BJ (cell line): ENCODE measurements around the gene HSP90AA1. TPM values are rescaled to one million over a fixed set of nuclear protein-coding genes. Genes with fewer than 3 reads are reported as not detected.
"Not testable (repeated sequence)": the region's sequence is repeated elsewhere in the genome, so short reads cannot be mapped to it uniquely, and the experiment has no call there.

Experiments
- CTCF ChIA-PET: fragments of 350-600 bp; formaldehyde crosslinking; extraction: SDS; loops from one replicate; lab custom pipeline; 2021; ENCODE audit warnings: antibody characterized with exemption, inconsistent platforms; lab: Yijun Ruan, JAX
- POLR2A ChIA-PET: fragments of 300-600 bp; sonication (Branson Sonifier 250); formaldehyde crosslinking; extraction: SDS; loops from one replicate; lab custom pipeline; 2021; ENCODE audit warnings: antibody characterized with exemption; lab: Charles Lee
- DNase-seq: peaks from one replicate; pipeline ENCODE4 v3.0.0-alpha.2; 2011; ENCODE audit warnings: low read depth
- H3K27me3 ChIP-seq: 2 replicates; pipeline ENCODE4 v1.6.0; 2011; ENCODE audit warnings: low read length; ENCODE audit not compliant: control insufficient read depth, insufficient read depth
- H3K36me3 ChIP-seq: 2 replicates; pipeline ENCODE4 v1.5.1; 2011; ENCODE audit warnings: low read length; ENCODE audit not compliant: control insufficient read depth, insufficient read depth
- H3K4me3 ChIP-seq: 2 replicates; pipeline ENCODE4 v1.5.1; 2011; ENCODE audit warnings: low read depth, mild to moderate bottlenecking, control low read depth, low read length
- polyA plus RNA-seq: library from polyadenylated mRNA; depleted of rRNA; stranded (reverse); fragments of >200 nt; gene quantifications from 2 replicates; pipeline ENCODE4 v1.2.3, GENCODE V29; 2011
- TF ChIP-seq, protein P1 (sequence below): IDR thresholded peaks from 2 replicates; pipeline ENCODE4 v1.5.1; 2011; ENCODE audit warnings: low read depth, mild to moderate bottlenecking, control low read depth, inconsistent platforms, low read length, moderate library complexity; ENCODE audit not compliant: insufficient read depth

Gene HSP90AA1
- polyA plus RNA-seq, 1 experiment: 222 TPM

DNA sequence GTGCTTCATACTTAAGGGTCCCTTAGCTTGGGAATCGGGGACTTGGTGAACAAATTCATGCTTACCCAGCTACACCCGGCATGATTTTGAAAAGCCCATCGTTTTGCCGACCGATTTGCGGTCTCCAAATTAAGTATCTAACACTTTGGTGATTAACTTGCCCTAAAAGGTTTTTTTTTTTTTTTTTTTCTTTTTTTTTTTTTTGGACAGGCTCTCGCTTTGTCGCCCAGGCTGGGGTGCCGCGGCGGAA is 843 bp upstream of the HSP90AA1 start:
- peak overlapping the region; percentile 56 for H3K4me3 ChIP-seq
- TF ChIP-seq, protein P1, sequence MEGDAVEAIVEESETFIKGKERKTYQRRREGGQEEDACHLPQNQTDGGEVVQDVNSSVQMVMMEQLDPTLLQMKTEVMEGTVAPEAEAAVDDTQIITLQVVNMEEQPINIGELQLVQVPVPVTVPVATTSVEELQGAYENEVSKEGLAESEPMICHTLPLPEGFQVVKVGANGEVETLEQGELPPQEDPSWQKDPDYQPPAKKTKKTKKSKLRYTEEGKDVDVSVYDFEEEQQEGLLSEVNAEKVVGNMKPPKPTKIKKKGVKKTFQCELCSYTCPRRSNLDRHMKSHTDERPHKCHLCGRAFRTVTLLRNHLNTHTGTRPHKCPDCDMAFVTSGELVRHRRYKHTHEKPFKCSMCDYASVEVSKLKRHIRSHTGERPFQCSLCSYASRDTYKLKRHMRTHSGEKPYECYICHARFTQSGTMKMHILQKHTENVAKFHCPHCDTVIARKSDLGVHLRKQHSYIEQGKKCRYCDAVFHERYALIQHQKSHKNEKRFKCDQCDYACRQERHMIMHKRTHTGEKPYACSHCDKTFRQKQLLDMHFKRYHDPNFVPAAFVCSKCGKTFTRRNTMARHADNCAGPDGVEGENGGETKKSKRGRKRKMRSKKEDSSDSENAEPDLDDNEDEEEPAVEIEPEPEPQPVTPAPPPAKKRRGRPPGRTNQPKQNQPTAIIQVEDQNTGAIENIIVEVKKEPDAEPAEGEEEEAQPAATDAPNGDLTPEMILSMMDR: no peak
- CTCF ChIA-PET: interaction anchor here (1.0 to 1.6 kb wide), 2 partner anchors 9 to 122 kb away, joined by 3 to 8 read pairs; no protein-coding TSS in a partner anchor
- no peaks in the 10 kb centered on the region for H3K27me3 ChIP-seq
- H3K36me3 ChIP-seq: peaks cover 6% of the 10 kb centered on the region
- POLR2A ChIA-PET: interaction anchor here (0.7 kb wide), 1 partner anchor 1148 kb away, joined by 19 read pairs; no protein-coding TSS in a partner anchor
- DNase-seq: no peak

DNA sequence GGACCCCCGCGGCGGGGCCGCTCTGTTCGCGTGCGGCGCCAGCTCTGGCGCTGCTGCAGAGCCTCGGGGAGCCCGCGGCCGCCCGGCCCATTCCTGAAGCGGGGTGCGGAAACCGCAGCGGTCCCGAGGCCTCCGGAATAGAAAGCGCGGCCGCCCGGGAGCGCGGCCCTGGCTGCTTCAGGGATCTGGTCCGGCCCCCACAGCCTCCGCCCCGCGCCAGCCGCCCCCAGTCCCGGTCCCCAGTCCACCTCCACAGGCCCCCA is 204 bp downstream of the HSP90AA1 start:
- no peak for DNase-seq
- TF ChIP-seq, protein P1: no peak
- POLR2A ChIA-PET: no interaction called here
- CTCF ChIA-PET: interaction anchor here (1.5 kb wide), 1 partner anchor 125 kb away, joined by 4 read pairs; no protein-coding TSS in a partner anchor
- Histone ChIP-seq H3K4me3 (peak overlapping the region; percentile 83), H3K36me3 (peaks cover 6% of the 10 kb centered on the region), H3K27me3 (no peaks in the 10 kb centered on the region)

DNA sequence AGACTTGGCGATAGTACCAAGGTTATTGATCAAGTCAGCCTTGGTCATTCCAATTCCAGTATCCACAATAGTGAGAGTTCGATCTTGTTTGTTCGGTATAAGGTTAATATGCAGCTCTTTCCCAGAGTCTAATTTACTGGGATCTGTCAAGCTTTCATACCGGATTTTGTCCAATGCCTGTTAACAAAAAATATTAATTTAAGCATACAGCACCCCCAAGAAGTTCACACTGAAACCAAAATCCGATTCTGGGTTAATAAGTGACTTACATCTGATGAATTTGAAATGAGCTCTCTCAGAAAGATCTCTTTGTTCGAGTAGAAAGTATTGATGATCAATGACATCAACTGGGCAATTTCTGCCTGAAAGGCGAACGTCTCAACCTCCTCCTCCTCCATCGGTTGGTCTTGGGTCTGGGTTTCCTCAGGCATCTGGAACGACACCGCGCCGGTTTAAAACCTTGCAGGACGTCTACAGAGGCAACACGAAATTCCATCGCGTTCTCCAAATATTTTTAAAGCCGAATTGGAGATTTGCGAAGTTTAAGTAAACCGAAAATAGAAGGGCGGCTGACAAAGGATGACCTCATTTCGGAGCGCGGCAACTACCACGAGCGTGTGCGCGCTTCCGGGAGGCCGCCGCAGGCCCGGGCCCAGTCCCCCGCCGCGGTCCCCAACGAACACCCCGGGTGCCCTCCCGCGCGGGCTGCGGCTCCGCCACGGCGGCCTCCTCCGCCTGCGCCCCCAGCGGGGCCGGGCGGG is 716 bp downstream of the HSP90AA1 start:
- H3K36me3 ChIP-seq: peaks cover 6% of the 10 kb centered on the region
- no peak for DNase-seq
- CTCF ChIA-PET: interaction anchor here (1.5 to 2.3 kb wide), 2 partner anchors 10 to 124 kb away, joined by 4 to 6 read pairs; no protein-coding TSS in a partner anchor
- peak overlapping the region; percentile 83 for H3K4me3 ChIP-seq
- no peaks in the 10 kb centered on the region for H3K27me3 ChIP-seq
- POLR2A ChIA-PET: no interaction called here
- TF ChIP-seq, protein P1: no peak

DNA sequence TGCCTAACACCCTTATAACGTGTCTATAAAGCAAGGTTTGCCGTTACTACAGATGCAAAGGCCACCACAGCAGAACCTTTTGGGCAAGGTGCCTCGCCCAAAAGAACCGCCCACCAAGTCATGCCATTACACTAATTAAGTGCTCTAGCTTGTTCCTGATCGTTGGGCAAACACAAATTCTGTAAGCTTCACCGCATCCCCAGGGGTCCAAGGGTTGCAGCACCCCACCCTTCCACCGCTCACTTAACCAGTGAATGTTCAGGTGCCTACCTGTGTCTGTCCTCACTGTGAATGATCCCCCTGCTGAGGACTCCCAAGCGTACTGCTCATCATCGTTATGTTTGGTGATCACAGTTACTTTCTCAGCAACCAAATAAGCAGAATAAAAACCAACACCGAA is 1.4 kb downstream of the HSP90AA1 start:
- DNase-seq: no peak
- TF ChIP-seq, protein P1: no peak
- H3K27me3 ChIP-seq: no peaks in the 10 kb centered on the region
- H3K36me3 ChIP-seq: peaks cover 9% of the 10 kb centered on the region
- ChIA-PET CTCF (interaction anchor here (1.4 to 2.3 kb wide), 3 partner anchors 10 to 124 kb away, joined by 3 to 6 read pairs (median 4); no protein-coding TSS in a partner anchor), POLR2A (no interaction called here)
- H3K4me3 ChIP-seq: peak overlapping the region; percentile 83

DNA sequence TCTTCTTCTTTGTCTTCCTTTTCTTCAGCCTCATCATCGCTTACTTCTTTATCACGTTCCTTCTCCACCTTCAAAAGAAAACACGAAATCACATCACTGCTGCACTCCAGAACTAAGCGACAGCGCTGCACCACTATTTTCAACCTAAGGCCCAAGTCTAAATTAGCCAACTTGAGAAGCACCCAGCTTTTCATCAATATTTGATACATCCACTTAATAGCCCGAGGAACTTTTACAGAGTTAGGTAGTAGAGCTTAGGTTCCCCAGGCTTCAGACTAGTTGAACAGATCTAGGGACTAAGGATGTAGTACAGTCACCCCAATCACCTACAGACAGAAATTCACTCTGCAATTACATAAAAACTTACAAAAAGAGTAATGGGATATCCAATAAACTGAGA is 1.9 kb downstream of the HSP90AA1 start:
- Histone ChIP-seq H3K4me3 (peak overlapping the region; percentile 83; the same call in 1 of the 2 replicates), H3K27me3 (no peaks in the 10 kb centered on the region), H3K36me3 (peaks cover 12% of the 10 kb centered on the region)
- TF ChIP-seq, protein P1: no peak
- no peak for DNase-seq
- ChIA-PET POLR2A (no interaction called here), CTCF (interaction anchor here (1.2 to 2.3 kb wide), 3 partner anchors 10 to 36 kb away, joined by 3 to 6 read pairs (median 3); no protein-coding TSS in a partner anchor)

DNA sequence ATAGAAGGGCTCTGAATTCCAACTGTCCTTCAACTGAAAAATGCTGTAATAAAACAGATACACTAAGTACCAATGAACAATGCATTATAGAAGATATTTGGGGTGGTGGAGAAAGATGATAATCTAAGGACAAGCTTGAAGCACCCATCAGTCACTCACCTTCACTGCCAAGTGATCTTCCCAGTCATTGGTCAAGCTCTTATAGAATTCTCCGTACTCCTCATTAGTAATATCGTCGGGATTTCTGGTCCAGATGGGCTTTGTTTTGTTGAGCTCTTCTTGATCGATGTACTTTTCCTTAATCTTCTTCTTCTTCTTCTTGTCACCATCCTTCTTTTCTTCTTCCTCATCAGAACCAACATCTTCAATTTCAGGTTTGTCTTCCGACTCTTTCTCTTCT is 2.3 kb downstream of the HSP90AA1 start:
- DNase-seq, H3K27me3 ChIP-seq, POLR2A ChIA-PET, H3K4me3 ChIP-seq: not testable (repeated sequence)
- H3K36me3 ChIP-seq: peaks cover 14% of the 10 kb centered on the region
- CTCF ChIA-PET: interaction anchor here (1.2 to 2.3 kb wide), 3 partner anchors 9 to 35 kb away, joined by 3 to 6 read pairs (median 3); no protein-coding TSS in a partner anchor
